NOMO-1 (cell line): Measurements from ENCODE around the gene MED20.

Experiments
- DNase-seq, 2 experiments: peaks; one replicate each; lab custom pipeline; 2025; ENCODE audit not compliant: unreplicated experiment in 2 of 2; lab: John Stamatoyannopoulos, UW

The MED20 gene

GRCh38 chr6:41859356-41859755, 61.6 kb downstream of the MED20 start:
- DNase-seq, result no peak

- DNase-seq, result no peak
Measured at GRCh38 chr6:41858703-41859102, 62.2 kb downstream of the MED20 start.
